MCF 10A (cell line): ENCODE data around the gene MAML2. TPM values are rescaled to one million over a fixed set of nuclear protein-coding genes. Genes with fewer than 3 reads are reported as not detected.

Experiments
- BruUV-seq: library from RNA; stranded (reverse); fragments of 400-500 nt; replicated peaks from 2 replicates; lab custom pipeline; 2021; lab: Mats Ljungman, UMichigan
- CTCF ChIA-PET: fragments of 300-600 bp; sonication (Branson Sonifier 250); formaldehyde crosslinking; extraction: SDS; loops from one replicate; lab custom pipeline; 2021; ENCODE audit warnings: antibody characterized with exemption, inconsistent platforms; lab: Yijun Ruan, JAX
- POLR2A ChIA-PET: fragments of 300-600, 350-650 bp; sonication (Branson Sonifier 250); formaldehyde crosslinking; extraction: SDS; loops from one replicate; lab custom pipeline; 2020; ENCODE audit warnings: antibody characterized with exemption, inconsistent platforms; lab: Yijun Ruan, JAX
- DNase-seq: peaks from one replicate; pipeline ENCODE4 v3.0.0-alpha.2; 2018; ENCODE audit not compliant: unreplicated experiment
- H3K27ac Mint-ChIP-seq: one replicate; pipeline ENCODE4 v1.8.0; 2022; ENCODE audit warnings: mild to moderate bottlenecking, low read depth, mixed read lengths; ENCODE audit not compliant: unreplicated experiment
- H3K27me3 Mint-ChIP-seq: one replicate; pipeline ENCODE4 v1.8.0; 2022; ENCODE audit warnings: mixed read lengths; ENCODE audit not compliant: insufficient read depth, unreplicated experiment
- H3K36me3 Mint-ChIP-seq: one replicate; pipeline ENCODE4 v1.8.0; 2022; ENCODE audit warnings: mild to moderate bottlenecking, moderate library complexity, mixed read lengths; ENCODE audit not compliant: insufficient read depth, unreplicated experiment
- H3K4me1 Mint-ChIP-seq: one replicate; pipeline ENCODE4 v1.8.0; 2022; ENCODE audit warnings: mixed read lengths; ENCODE audit not compliant: insufficient read depth, unreplicated experiment
- H3K4me3 Mint-ChIP-seq: one replicate; pipeline ENCODE4 v1.8.0; 2022; ENCODE audit warnings: mild to moderate bottlenecking, moderate library complexity, mixed read lengths; ENCODE audit not compliant: unreplicated experiment
- H3K9me3 Mint-ChIP-seq: one replicate; pipeline ENCODE4 v1.8.0; 2022; ENCODE audit warnings: mixed read lengths; ENCODE audit not compliant: unreplicated experiment
- CTCF ChIP-seq: fragments of 200-600 bp; IDR thresholded peaks from one replicate; pipeline ENCODE4 v1.8.0; 2022; ENCODE audit warnings: antibody characterized with exemption, mild to moderate bottlenecking; ENCODE audit not compliant: unreplicated experiment
- intact Hi-C: fragments of 100-400 bp; cut with micrococcal nuclease; formaldehyde crosslinking; loops from 2 replicates; pipeline ENCODE4 v1.14.1; 2022
- total RNA-seq: library from RNA; stranded (reverse); gene quantifications from 2 replicates; pipeline ENCODE4 v1.2.3, GENCODE V29; 2022

MAML2 gene
- total RNA-seq, 1 experiment from 2014 or later = 8.6 TPM

GRCh38 chr11:96178887-96179279 lies 164.1 kb downstream of the MAML2 start:
- no peak for TF ChIP-seq CTCF
- H3K27ac Mint-ChIP-seq = no peak overlapping the region
- no peak for DNase-seq
- no peaks in the 10 kb centered on the region for H3K36me3 Mint-ChIP-seq
- H3K9me3 Mint-ChIP-seq = no peaks in the 10 kb centered on the region
- H3K4me3 Mint-ChIP-seq = no peak overlapping the region
- H3K27me3 Mint-ChIP-seq = no peaks in the 10 kb centered on the region
- intact Hi-C loops = no loop called here
- CTCF ChIA-PET = no interaction called here
- peaks cover 13% of the 10 kb centered on the region for H3K4me1 Mint-ChIP-seq
- BruUV-seq = no TSS peak
- POLR2A ChIA-PET = no interaction called here

GRCh38 chr11:96178049-96178886 lies 164.7 kb downstream of the MAML2 start:
- Mint-ChIP-seq H3K36me3 (no peaks in the 10 kb centered on the region), H3K27ac (no peak overlapping the region)
- CTCF ChIA-PET = interaction anchor here (0.5 kb wide), 1 partner anchor 15 kb away, joined by 3 read pairs; no protein-coding TSS in a partner anchor

DNA sequence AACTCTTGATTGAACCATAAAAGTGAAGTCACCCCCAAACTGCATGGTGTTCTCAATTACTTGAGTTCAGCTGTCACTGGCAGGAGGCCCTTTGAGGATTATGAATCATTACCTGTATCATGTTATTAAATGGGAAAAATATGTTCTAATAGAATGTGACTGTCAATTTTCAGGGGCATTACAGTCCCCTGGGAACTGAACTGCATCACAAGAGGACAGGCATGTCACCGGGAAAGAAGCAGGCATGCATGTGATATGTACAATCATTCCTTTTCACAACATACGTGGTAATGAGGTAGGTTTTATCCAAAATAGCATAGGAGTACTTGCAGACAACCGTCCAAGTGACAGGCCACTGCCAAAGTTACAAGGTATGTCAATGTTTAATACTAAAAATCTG lies 165.8 kb downstream of the MAML2 start:
- no TSS peak for BruUV-seq
- no peak overlapping the region for H3K4me3 Mint-ChIP-seq
- peaks cover 13% of the 10 kb centered on the region for H3K4me1 Mint-ChIP-seq
- no peaks in the 10 kb centered on the region for H3K9me3 Mint-ChIP-seq
- ChIA-PET CTCF (interaction anchor here (1.5 kb wide), 1 partner anchor 21 kb away, joined by 3 read pairs; no protein-coding TSS in a partner anchor), POLR2A (no interaction called here)
- TF ChIP-seq CTCF = no peak
- H3K27ac Mint-ChIP-seq = peak overlapping the region; percentile 66
- intact Hi-C loops = no loop called here
- no peaks in the 10 kb centered on the region for H3K36me3 Mint-ChIP-seq
- no peaks in the 10 kb centered on the region for H3K27me3 Mint-ChIP-seq
- DNase-seq = no peak

More at GRCh38 chr11:96178049-96178886, 164.7 kb downstream of the MAML2 start:
- no peak for TF ChIP-seq CTCF
- POLR2A ChIA-PET = no interaction called here
- Mint-ChIP-seq H3K4me1 (peaks cover 13% of the 10 kb centered on the region), H3K27me3 (no peaks in the 10 kb centered on the region), H3K4me3 (no peak overlapping the region), H3K9me3 (no peaks in the 10 kb centered on the region)
- intact Hi-C loops = no loop called here
- BruUV-seq = no TSS peak
- no peak for DNase-seq

DNA sequence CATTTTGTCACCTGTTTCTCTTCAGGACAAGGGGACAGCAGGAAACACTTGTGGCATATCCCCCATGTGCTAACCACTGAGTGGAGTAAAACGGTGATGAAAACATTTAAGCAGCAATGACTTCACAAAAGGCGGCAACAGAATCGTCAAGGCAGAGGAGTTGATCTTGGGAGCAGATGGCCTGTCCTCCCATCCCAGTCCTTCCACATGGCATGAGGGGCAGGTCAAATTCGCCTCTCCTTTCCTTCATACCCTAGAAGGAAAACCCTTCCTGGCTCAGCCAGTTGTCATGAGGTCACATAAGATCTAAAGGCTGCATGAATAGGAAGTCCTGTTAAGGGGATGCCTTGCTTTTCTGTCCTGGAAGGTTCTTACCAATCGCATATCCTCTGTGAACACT lies 169.1 kb downstream of the MAML2 start:
- TF ChIP-seq CTCF = no peak
- POLR2A ChIA-PET = interaction anchor here (0.7 to 1.3 kb wide), 2 partner anchors 9 to 14 kb away, joined by 4 read pairs; no protein-coding TSS in a partner anchor
- Mint-ChIP-seq H3K4me3 (no peak overlapping the region), H3K4me1 (peaks cover 14% of the 10 kb centered on the region), H3K9me3 (no peaks in the 10 kb centered on the region), H3K27me3 (no peaks in the 10 kb centered on the region), H3K27ac (no peak overlapping the region), H3K36me3 (no peaks in the 10 kb centered on the region)
- CTCF ChIA-PET = no interaction called here
- BruUV-seq = no TSS peak
- no peak for DNase-seq
- intact Hi-C loops = no loop called here
